ENCODE measurements around the gene SHANK3. TPM values are rescaled to one million over a fixed set of nuclear protein-coding genes. Genes with fewer than 3 reads are reported as not detected.

Gene SHANK3
- total RNA-seq (10.9 and 14.4 TPM in 2 replicates), polyA plus RNA-seq (3.3 and 4.1 TPM in 2 replicates)

- Histone ChIP-seq H3K4me3 (peak within 1 kb of the TSS; percentile 44), H3K4me1 (ENCODE audit: low read depth) (no peaks in the 10 kb centered on the region), H3K36me3 (no peaks in the 10 kb centered on the region), H3K27ac (no peak within 1 kb of the TSS), H3K9me3 (ENCODE audit: low read depth) (no peaks in the 10 kb centered on the region), H3K27me3 (peaks cover 15% of the 10 kb centered on the region)
- peak in 1 of 2 donors; percentile 21 for DNase-seq (ENCODE audit: low read depth in 1 of 2, low spot score in 1 of 2)
- no peak for TF ChIP-seq CTCF (IDR thresholded peaks at IDR 0.05; ENCODE audit: low read depth, low read length)
Measured at GRCh38 chr22:50672471-50673230, at the start of gene SHANK3. TSS of gene SHANK3 (plus strand) at chr22:50672823.

GRCh38 chr22:50624347-50625130, 48.1 kb upstream of the SHANK3 start:
- Histone ChIP-seq H3K9me3 (ENCODE audit: low read depth) (no peaks in the 10 kb centered on the region), H3K36me3 (no peaks in the 10 kb centered on the region), H3K27ac (no peak overlapping the region), H3K27me3 (no peaks in the 10 kb centered on the region), H3K4me3 (no peak overlapping the region), H3K4me1 (ENCODE audit: low read depth) (peaks cover 14% of the 10 kb centered on the region)
- no peak for TF ChIP-seq CTCF (IDR thresholded peaks at IDR 0.05; ENCODE audit: low read depth, low read length)
- no peak for DNase-seq (ENCODE audit: low read depth in 1 of 2, low spot score in 1 of 2)

- no peak for TF ChIP-seq CTCF (IDR thresholded peaks at IDR 0.05; ENCODE audit: low read depth, low read length)
- Histone ChIP-seq H3K27ac (no peak overlapping the region), H3K9me3 (ENCODE audit: low read depth) (no peaks in the 10 kb centered on the region), H3K4me3 (no peak overlapping the region), H3K4me1 (ENCODE audit: low read depth) (peaks cover 14% of the 10 kb centered on the region), H3K27me3 (no peaks in the 10 kb centered on the region), H3K36me3 (no peaks in the 10 kb centered on the region)
- no peak for DNase-seq (ENCODE audit: low read depth in 1 of 2, low spot score in 1 of 2)
Measured at GRCh38 chr22:50625131-50625567, 47.5 kb upstream of the SHANK3 start.

- Histone ChIP-seq H3K36me3 (no peaks in the 10 kb centered on the region), H3K9me3 (ENCODE audit: low read depth) (no peaks in the 10 kb centered on the region), H3K27me3 (no peaks in the 10 kb centered on the region), H3K4me3 (no peak overlapping the region), H3K27ac (no peak overlapping the region), H3K4me1 (ENCODE audit: low read depth) (peaks cover 14% of the 10 kb centered on the region)
- DNase-seq (ENCODE audit: low read depth in 1 of 2, low spot score in 1 of 2): no peak
- TF ChIP-seq CTCF (IDR thresholded peaks at IDR 0.05; ENCODE audit: low read depth, low read length): no peak
Measured at GRCh38 chr22:50625568-50626313, 46.9 kb upstream of the SHANK3 start.

GRCh38 chr22:50626314-50626849, 46.2 kb upstream of the SHANK3 start:
- TF ChIP-seq CTCF (IDR thresholded peaks at IDR 0.05; ENCODE audit: low read depth, low read length): no peak
- Histone ChIP-seq H3K27ac (no peak overlapping the region), H3K27me3 (no peaks in the 10 kb centered on the region), H3K4me1 (ENCODE audit: low read depth) (peaks cover 12% of the 10 kb centered on the region), H3K9me3 (ENCODE audit: low read depth) (no peaks in the 10 kb centered on the region), H3K36me3 (no peaks in the 10 kb centered on the region), H3K4me3 (no peak overlapping the region)
- no peak for DNase-seq (ENCODE audit: low read depth in 1 of 2, low spot score in 1 of 2)

Measured in cardiac muscle cell (in vitro differentiated cells and primary cell).